GM12878 (cell line): ENCODE measurements around the gene GLI2. TPM values are rescaled to one million over a fixed set of nuclear protein-coding genes. Genes with fewer than 3 reads are reported as not detected.

Experiments
- ATAC-seq: fragments of 200-7000 bp; cut with Tn5 transposase; 3 replicates; pipeline ENCODE4 v1.9.1; 2020; ENCODE audit warnings: mild to moderate bottlenecking, moderate library complexity
- BruUV-seq: library from RNA; stranded (reverse); fragments of 400-500 nt; replicated peaks from 2 replicates; lab custom pipeline; 2021; lab: Mats Ljungman, UMichigan
- CTCF ChIA-PET: fragments of 300-600 bp; sonication (Branson Sonifier 250); formaldehyde crosslinking; extraction: SDS; loops from one replicate; lab custom pipeline; 2021; ENCODE audit warnings: inconsistent platforms; lab: Yijun Ruan, JAX
- POLR2A ChIA-PET: fragments of 350-600 bp; formaldehyde crosslinking; extraction: SDS; loops from one replicate; lab custom pipeline; 2021; ENCODE audit warnings: inconsistent platforms; lab: Charles Lee
- RAD21 ChIA-PET: fragments of 300-600 bp; sonication (Branson Sonifier 250); formaldehyde crosslinking; loops from one replicate; lab custom pipeline; 2023; ENCODE audit warnings: antibody characterized with exemption; ENCODE audit not compliant: unreplicated experiment; lab: Charles Lee
- SMC1A ChIA-PET: fragments of 300-600 bp; sonication (Branson Sonifier 250); formaldehyde crosslinking; loops from one replicate; lab custom pipeline; 2023; ENCODE audit not compliant: unreplicated experiment, uncharacterized antibody; lab: Charles Lee
- DNase-seq: peaks from one replicate; pipeline ENCODE4 v3.0.0-alpha.2; 2011; ENCODE audit warnings: low read depth, low spot score
- FAIRE-seq: peaks from 3 replicates; lab custom pipeline; 2011; peaks lifted over from hg19 to GRCh38; lab: Jason Lieb, UNC
- H2AFZ ChIP-seq: 2 replicates; pipeline ENCODE4 v1.6.0; 2011; ENCODE audit warnings: low read depth, low read length, control low read depth; ENCODE audit not compliant: control insufficient read depth
- H3K27ac ChIP-seq: 2 replicates; pipeline ENCODE4 v1.5.1; 2011; ENCODE audit warnings: control low read depth; ENCODE audit not compliant: control insufficient read depth, insufficient read depth
- H3K27me3 ChIP-seq, 2 experiments: replicated peaks in 1 of 2; 2 replicates each; pipeline versions ENCODE4 v1.6.0 to v1.6.1; 2011; ENCODE audit warnings: low read length in 1 of 2; ENCODE audit not compliant: control insufficient read depth in 2 of 2, insufficient read depth in 2 of 2
- H3K36me3 ChIP-seq, 2 experiments: 2 replicates each; pipeline ENCODE4 v1.5.1; 2011; ENCODE audit warnings: low read length in 1 of 2; ENCODE audit not compliant: control insufficient read depth in 2 of 2, insufficient read depth in 2 of 2
- H3K4me1 ChIP-seq: 2 replicates; pipeline ENCODE4 v1.6.1; 2011; ENCODE audit warnings: mild to moderate bottlenecking, low read length, moderate library complexity, mixed read lengths; ENCODE audit not compliant: control insufficient read depth, insufficient read depth
- H3K4me2 ChIP-seq: 2 replicates; pipeline ENCODE4 v1.6.0; 2011; ENCODE audit warnings: control low read depth; ENCODE audit not compliant: control insufficient read depth, insufficient read depth
- H3K4me3 ChIP-seq: fragments of 200-600 bp; sonication (generic); 2 replicates; pipeline ENCODE4 v1.5.1; 2016
- H3K79me2 ChIP-seq: 2 replicates; pipeline ENCODE4 v1.6.0; 2011; ENCODE audit warnings: low read length; ENCODE audit not compliant: control insufficient read depth, insufficient read depth
- H3K9ac ChIP-seq: 2 replicates; pipeline ENCODE4 v1.8.0; 2011; ENCODE audit warnings: low read length, control low read depth, mixed read lengths; ENCODE audit not compliant: control insufficient read depth, insufficient read depth
- H3K9me3 ChIP-seq: replicated peaks from 3 replicates; pipeline ENCODE4 v1.5.1; 2011; ENCODE audit warnings: mild to moderate bottlenecking, low read length; ENCODE audit not compliant: control insufficient read depth, insufficient read depth
- H4K20me1 ChIP-seq: 2 replicates; pipeline ENCODE4 v1.6.0; 2011; ENCODE audit not compliant: control insufficient read depth, insufficient read depth
- ASH2L ChIP-seq: fragments of 300-600, 200-600 bp; sonication (generic); IDR thresholded peaks from 2 replicates; pipeline ENCODE4 v1.6.1; 2017; ENCODE audit warnings: low read depth, mild to moderate bottlenecking, borderline replicate concordance
- FOXM1 ChIP-seq: IDR thresholded peaks from 2 replicates; pipeline ENCODE4 v1.6.1; 2012; ENCODE audit warnings: low read depth, mild to moderate bottlenecking, inconsistent platforms, low read length, moderate library complexity
- JUND ChIP-seq: IDR thresholded peaks from 2 replicates; pipeline ENCODE4 v1.6.1; 2012; ENCODE audit warnings: low read depth, mild to moderate bottlenecking, low read length, improper control_type of control experiment, moderate library complexity
- MEF2A ChIP-seq: IDR thresholded peaks from 2 replicates; pipeline ENCODE4 v1.6.1; 2011; ENCODE audit warnings: low read depth, mild to moderate bottlenecking, low read length, moderate library complexity; ENCODE audit not compliant: insufficient read depth
- MTA2 ChIP-seq: fragments of 450-650 bp; IDR thresholded peaks from 2 replicates; pipeline ENCODE4 v1.6.1; 2016; ENCODE audit warnings: low read depth, mild to moderate bottlenecking, moderate library complexity
- SMC3 ChIP-seq: IDR thresholded peaks from 2 replicates; pipeline ENCODE4 v1.6.1; 2011; ENCODE audit warnings: low read length, improper control_type of control experiment, borderline replicate concordance
- TBL1XR1 ChIP-seq: IDR thresholded peaks from 2 replicates; pipeline ENCODE4 v1.6.1; 2012; ENCODE audit warnings: low read depth, low read length, improper control_type of control experiment
- WGBS: methylation state at CpG from one replicate; pipeline ENCODE4 v1.1.6; 2016; ENCODE audit warnings: low lambda C conversion rate; ENCODE audit not compliant: insufficient replicate concordance, insufficient coverage; ENCODE audit errors: missing lambda C conversion rate; 5-methylcytosine and 5-hydroxymethylcytosine counted together
- in situ Hi-C: fragments of 300-500 bp; cut with MboI; formaldehyde crosslinking; loops from 9 replicates; pipeline ENCODE4 v1.14.3; 2018; ENCODE audit warnings: mixed read lengths
- intact Hi-C: fragments of 100-400 bp; cut with micrococcal nuclease; formaldehyde crosslinking; loops from one replicate; pipeline ENCODE4 v1.14.2; 2022; ENCODE audit not compliant: unreplicated experiment
- polyA plus RNA-seq, 11 experiments: library from polyadenylated mRNA; depleted of rRNA in 4 of 11; unstranded in 6 of 11; stranded (reverse) in 5 of 11; fragments of >200 nt; fragmentation: Nextera tagmentation in 4 of 11; fragmentation: Illumina TruSeq in 1 of 11; extraction: Ambion mirVana in 4 of 11; extraction: Trizol in 1 of 11; gene quantifications; 1 replicate in 1 of 11; 2 replicates in 10 of 11; pipeline versions ENCODE4 v1.2.1 to v1.2.3, GENCODE V29; 2011 to 2016; ENCODE audit warnings: inconsistent platforms in 2 of 11, missing spikeins in 2 of 11, low read depth in 1 of 11
- total RNA-seq, 4 experiments: library from RNA; depleted of rRNA in 3 of 4; stranded (reverse); fragments of >200 nt in 3 of 4; fragmentation: Illumina TruSeq in 1 of 4; extraction: Trizol in 1 of 4; gene quantifications; 2 replicates each; pipeline versions ENCODE4 v1.2.1 to v1.2.3, GENCODE V29; 2013 to 2021
- TF ChIP-seq, protein P1 (sequence below), 3 experiments: IDR thresholded peaks in 2 of 3; conservative IDR thresholded peaks in 1 of 3; 2 replicates each; pipeline ENCODE4 v1.5.1; 2011; ENCODE audit warnings: low read depth in 3 of 3, low read length in 3 of 3, mild to moderate bottlenecking in 3 of 3, control low read depth in 2 of 3, moderate library complexity in 2 of 3, inconsistent platforms in 1 of 3, mixed read lengths in 1 of 3; ENCODE audit not compliant: control insufficient read depth in 2 of 3, insufficient read depth in 1 of 3; ENCODE audit errors: extremely low read depth in 1 of 3
- TF ChIP-seq, protein P2 (sequence below): IDR thresholded peaks from 2 replicates; pipeline ENCODE4 v1.6.1; 2011; ENCODE audit warnings: low read depth, mild to moderate bottlenecking, low read length, moderate library complexity, borderline replicate concordance; ENCODE audit errors: extremely low read depth
- TF ChIP-seq, protein P3 (sequence below): IDR thresholded peaks from 2 replicates; pipeline ENCODE4 v1.6.1; 2011; ENCODE audit warnings: borderline replicate concordance, low read depth, mild to moderate bottlenecking, moderate library complexity, low read length; ENCODE audit not compliant: insufficient read depth, poor library complexity, severe bottlenecking

GLI2 gene
- total and polyA plus RNA-seq, 10 of the 15 experiments (the other 5 are each of a cell fraction or from before 2014, with no cell fraction given) = 0.01 TPM; not detected in 9

DNA sequence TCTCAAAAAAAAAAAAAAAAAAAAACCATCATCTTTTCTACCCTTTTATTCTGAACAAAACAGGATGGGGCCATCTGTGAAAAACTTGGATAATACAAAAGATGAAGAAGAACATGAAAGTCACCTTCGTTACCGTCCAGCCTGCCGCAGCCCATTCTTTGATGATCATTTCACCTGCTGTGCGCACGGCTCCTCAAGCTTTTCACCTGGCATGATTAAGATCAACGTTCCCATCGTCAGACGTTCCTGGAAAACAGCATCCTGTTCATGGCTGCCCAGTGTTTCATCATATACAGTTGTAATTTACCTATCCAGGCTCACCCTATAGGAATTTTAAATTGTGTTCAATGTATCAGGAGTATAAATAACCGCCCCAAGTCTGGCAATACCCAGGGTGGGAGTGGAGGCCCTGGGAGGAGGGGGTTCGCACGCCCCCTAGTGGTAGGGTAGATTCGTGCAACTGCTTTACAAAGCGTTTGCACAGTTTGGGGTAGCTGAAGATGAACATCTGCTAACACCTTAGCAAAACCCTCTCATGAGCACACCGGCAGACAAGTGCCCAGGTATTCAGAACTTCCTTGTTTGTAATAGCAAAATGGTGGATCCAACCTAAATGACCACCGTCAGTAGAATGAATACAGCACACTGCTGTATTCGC is 49.0 kb upstream of the GLI2 start:
- Histone ChIP-seq H3K4me2 (no peak overlapping the region), H4K20me1 (no peaks in the 10 kb centered on the region), H3K27ac (no peak overlapping the region), H3K9ac (no peak overlapping the region), H3K4me1 (no peaks in the 10 kb centered on the region), H3K27me3 (no peaks in the 10 kb centered on the region), H3K4me3 (no peak overlapping the region), H2AFZ (no peak overlapping the region), H3K79me2 (no peaks in the 10 kb centered on the region), H3K9me3 (no peaks in the 10 kb centered on the region), H3K36me3 (no peaks in the 10 kb centered on the region)
- TF ChIP-seq, protein P1, sequence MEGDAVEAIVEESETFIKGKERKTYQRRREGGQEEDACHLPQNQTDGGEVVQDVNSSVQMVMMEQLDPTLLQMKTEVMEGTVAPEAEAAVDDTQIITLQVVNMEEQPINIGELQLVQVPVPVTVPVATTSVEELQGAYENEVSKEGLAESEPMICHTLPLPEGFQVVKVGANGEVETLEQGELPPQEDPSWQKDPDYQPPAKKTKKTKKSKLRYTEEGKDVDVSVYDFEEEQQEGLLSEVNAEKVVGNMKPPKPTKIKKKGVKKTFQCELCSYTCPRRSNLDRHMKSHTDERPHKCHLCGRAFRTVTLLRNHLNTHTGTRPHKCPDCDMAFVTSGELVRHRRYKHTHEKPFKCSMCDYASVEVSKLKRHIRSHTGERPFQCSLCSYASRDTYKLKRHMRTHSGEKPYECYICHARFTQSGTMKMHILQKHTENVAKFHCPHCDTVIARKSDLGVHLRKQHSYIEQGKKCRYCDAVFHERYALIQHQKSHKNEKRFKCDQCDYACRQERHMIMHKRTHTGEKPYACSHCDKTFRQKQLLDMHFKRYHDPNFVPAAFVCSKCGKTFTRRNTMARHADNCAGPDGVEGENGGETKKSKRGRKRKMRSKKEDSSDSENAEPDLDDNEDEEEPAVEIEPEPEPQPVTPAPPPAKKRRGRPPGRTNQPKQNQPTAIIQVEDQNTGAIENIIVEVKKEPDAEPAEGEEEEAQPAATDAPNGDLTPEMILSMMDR (IDR thresholded peaks at IDR 0.05 in 2 of 3, conservative IDR thresholded peaks at IDR 0.05 in 1 of 3; ENCODE audit: control insufficient read depth in 2 of 3, extremely low read depth in 1 of 3, insufficient read depth in 1 of 3, low read depth in 3 of 3, low read length in 3 of 3) = peak; percentile 10 to 50 (median 43); a peak in 3 of 6 replicates
- no peak for TF ChIP-seq TBL1XR1
- no peak for ATAC-seq
- CTCF ChIA-PET = interaction anchor here (0.6 to 1.5 kb wide), 2 partner anchors 180 to 385 kb away, joined by 3 read pairs; no protein-coding TSS in a partner anchor
- intact Hi-C loops = no loop called here
- DNase-seq = no peak
- 65% methylated on average over 16 of the region's 16 CpGs for WGBS
- FAIRE-seq = no peak
- BruUV-seq = no TSS peak
- SMC1A ChIA-PET = no interaction called here
- RAD21 ChIA-PET = no interaction called here
- POLR2A ChIA-PET = no interaction called here
- in situ Hi-C loops = loop anchor here (10.0 to 25.0 kb wide), 2 partner anchors 474 to 572 kb away; partner anchors contain the start of gene TMEM185B

DNA sequence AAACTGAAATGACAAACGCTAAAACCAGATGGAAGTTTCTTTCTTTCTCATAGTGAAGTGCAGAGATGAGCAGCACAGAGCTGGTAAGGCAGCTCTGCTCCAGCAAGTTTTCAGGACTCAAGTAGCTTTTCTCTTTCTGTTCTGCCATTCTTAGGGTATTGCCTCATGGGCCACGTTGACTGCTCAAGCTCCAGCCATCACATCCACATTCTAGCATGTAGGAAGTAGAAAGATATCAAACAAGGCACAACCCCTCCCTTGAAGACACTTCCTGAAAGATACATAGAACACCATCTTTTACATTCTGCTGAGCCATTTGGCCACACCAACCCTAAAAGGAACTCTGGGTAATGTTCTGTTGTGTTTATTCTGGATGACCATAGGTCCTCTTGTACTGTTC is 48.5 kb upstream of the GLI2 start:
- Histone ChIP-seq H3K27ac (no peak overlapping the region), H3K9me3 (no peaks in the 10 kb centered on the region), H3K4me3 (no peak overlapping the region), H3K4me1 (no peaks in the 10 kb centered on the region), H3K4me2 (no peak overlapping the region), H4K20me1 (no peaks in the 10 kb centered on the region), H3K79me2 (no peaks in the 10 kb centered on the region), H3K36me3 (no peaks in the 10 kb centered on the region), H3K27me3 (no peaks in the 10 kb centered on the region), H3K9ac (no peak overlapping the region), H2AFZ (no peak overlapping the region)
- FAIRE-seq (no peak), DNase-seq (no peak), ATAC-seq (no peak)
- RAD21 ChIA-PET = no interaction called here
- intact Hi-C loops (no loop called here), in situ Hi-C loops (loop anchor here (10.0 to 25.0 kb wide), 2 partner anchors 475 to 572 kb away; partner anchors contain the start of gene TMEM185B)
- POLR2A ChIA-PET = no interaction called here
- CTCF ChIA-PET = interaction anchor here (0.6 to 1.5 kb wide), 2 partner anchors 179 to 384 kb away, joined by 3 read pairs; no protein-coding TSS in a partner anchor
- SMC1A ChIA-PET = no interaction called here
- WGBS = 29% methylated on average over 2 of the region's 2 CpGs
- BruUV-seq = no TSS peak
- TF ChIP-seq, protein P2, sequence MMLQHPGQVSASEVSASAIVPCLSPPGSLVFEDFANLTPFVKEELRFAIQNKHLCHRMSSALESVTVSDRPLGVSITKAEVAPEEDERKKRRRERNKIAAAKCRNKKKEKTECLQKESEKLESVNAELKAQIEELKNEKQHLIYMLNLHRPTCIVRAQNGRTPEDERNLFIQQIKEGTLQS = no peak
- TF ChIP-seq, protein P3, sequence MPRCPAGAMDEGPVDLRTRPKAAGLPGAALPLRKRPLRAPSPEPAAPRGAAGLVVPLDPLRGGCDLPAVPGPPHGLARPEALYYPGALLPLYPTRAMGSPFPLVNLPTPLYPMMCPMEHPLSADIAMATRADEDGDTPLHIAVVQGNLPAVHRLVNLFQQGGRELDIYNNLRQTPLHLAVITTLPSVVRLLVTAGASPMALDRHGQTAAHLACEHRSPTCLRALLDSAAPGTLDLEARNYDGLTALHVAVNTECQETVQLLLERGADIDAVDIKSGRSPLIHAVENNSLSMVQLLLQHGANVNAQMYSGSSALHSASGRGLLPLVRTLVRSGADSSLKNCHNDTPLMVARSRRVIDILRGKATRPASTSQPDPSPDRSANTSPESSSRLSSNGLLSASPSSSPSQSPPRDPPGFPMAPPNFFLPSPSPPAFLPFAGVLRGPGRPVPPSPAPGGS = no peak
- no peak for TF ChIP-seq SMC3
- no peak for TF ChIP-seq MEF2A
- no peak for TF ChIP-seq ASH2L
- no peak for TF ChIP-seq MTA2
- TF ChIP-seq FOXM1 = no peak
- no peak for TF ChIP-seq JUND
